H1 (cell line): ENCODE measurements around the gene KCNMB1. TPM values are rescaled to one million over a fixed set of nuclear protein-coding genes. Genes with fewer than 3 reads are reported as not detected.

ENCODE experiments used
- CTCF ChIA-PET: fragments of 300-600 bp; sonication (Branson Sonifier 250); formaldehyde crosslinking; loops from one replicate; lab custom pipeline; 2021; ENCODE audit not compliant: partially characterized antibody; lab: Charles Lee
- POLR2A ChIA-PET: fragments of 300-600 bp; sonication (Branson Sonifier 250); formaldehyde crosslinking; loops from one replicate; lab custom pipeline; 2021; ENCODE audit warnings: inconsistent platforms; ENCODE audit not compliant: partially characterized antibody; lab: Charles Lee
- DNase-seq, 2 experiments: peaks; one replicate each; pipeline versions ENCODE4 v3.0.0 to v3.0.0-alpha.2; 2010 to 2022; ENCODE audit warnings: low spot score in 2 of 2, low read depth in 1 of 2, mixed read lengths in 1 of 2
- FAIRE-seq: peaks from 2 replicates; lab custom pipeline; 2011; peaks lifted over from hg19 to GRCh38; lab: Jason Lieb, UNC
- H2AFZ ChIP-seq: 2 replicates; pipeline ENCODE4 v1.8.1; 2012; ENCODE audit warnings: low read length, inconsistent platforms
- H2AK5ac ChIP-seq: 2 replicates; pipeline ENCODE4 v1.6.1; 2013; ENCODE audit warnings: low read depth, low read length
- H2BK120ac ChIP-seq: replicated peaks from 2 replicates; pipeline ENCODE3; 2013; ENCODE audit warnings: low read depth, low read length, inconsistent platforms
- H2BK12ac ChIP-seq: 2 replicates; pipeline ENCODE4 v1.6.1; 2013; ENCODE audit warnings: low read depth, low read length
- H2BK15ac ChIP-seq: 2 replicates; pipeline ENCODE4 v1.6.1; 2013; ENCODE audit warnings: low read length
- H2BK20ac ChIP-seq: 2 replicates; pipeline ENCODE4 v1.6.1; 2013; ENCODE audit warnings: low read length
- H2BK5ac ChIP-seq: 2 replicates; pipeline ENCODE4 v1.6.1; 2013; ENCODE audit warnings: low read depth, low read length
- H3K14ac ChIP-seq: 2 replicates; pipeline ENCODE4 v1.6.1; 2013; ENCODE audit warnings: inconsistent platforms; ENCODE audit not compliant: insufficient read length
- H3K18ac ChIP-seq: 2 replicates; pipeline ENCODE4 v1.6.1; 2013; ENCODE audit warnings: low read length; ENCODE audit errors: extremely low read depth
- H3K23ac ChIP-seq: 2 replicates; pipeline ENCODE4 v1.6.1; 2013; ENCODE audit warnings: inconsistent platforms; ENCODE audit not compliant: insufficient read length
- H3K23me2 ChIP-seq: 2 replicates; pipeline ENCODE4 v1.6.1; 2013; ENCODE audit warnings: low read depth, low read length
- H3K27ac ChIP-seq: 2 replicates; pipeline ENCODE4 v1.6.1; 2011; ENCODE audit warnings: low read depth, low read length, inconsistent platforms
- H3K27me3 ChIP-seq, 4 experiments: replicated peaks in 1 of 4; 1 replicate in 1 of 4; 2 replicates in 3 of 4; pipeline versions ENCODE4 v1.6.1 to v1.8.1; 2011 to 2013; ENCODE audit warnings: low read length in 3 of 4, mild to moderate bottlenecking in 3 of 4, inconsistent platforms in 2 of 4, mixed read lengths in 2 of 4, moderate library complexity in 1 of 4; ENCODE audit not compliant: control insufficient read depth in 3 of 4, insufficient read depth in 3 of 4; ENCODE audit errors: extremely low read depth in 1 of 4
- H3K36me3 ChIP-seq, 4 experiments: 2 replicates each; pipeline versions ENCODE4 v1.6.1 to v1.8.1; 2011 to 2013; ENCODE audit warnings: mild to moderate bottlenecking in 4 of 4, low read length in 3 of 4, moderate library complexity in 2 of 4, control low read depth in 1 of 4, inconsistent platforms in 1 of 4; ENCODE audit not compliant: insufficient read depth in 4 of 4, control insufficient read depth in 2 of 4
- H3K4ac ChIP-seq: replicated peaks from 2 replicates; pipeline ENCODE3; 2013; ENCODE audit warnings: low read length, low read depth, mixed read lengths, inconsistent platforms; ENCODE audit not compliant: insufficient read length
- H3K4me1 ChIP-seq, 4 experiments: replicated peaks in 1 of 4; 1 replicate in 1 of 4; 2 replicates in 3 of 4; pipeline versions ENCODE4 v1.6.1 to v1.8.1; 2011 to 2013; ENCODE audit warnings: low read length in 3 of 4, inconsistent platforms in 2 of 4, mixed read lengths in 1 of 4; ENCODE audit not compliant: insufficient read depth in 4 of 4, control insufficient read depth in 3 of 4
- H3K4me2 ChIP-seq, 2 experiments: 2 replicates each; pipeline versions ENCODE4 v1.6.1 to v1.8.1; 2011 to 2013; ENCODE audit warnings: low read depth in 2 of 2, low read length in 2 of 2, control low read depth in 1 of 2, inconsistent platforms in 1 of 2, mild to moderate bottlenecking in 1 of 2; ENCODE audit not compliant: insufficient read depth in 1 of 2
- H3K4me3 ChIP-seq, 4 experiments: fragments of 200-600, 300-600 bp in 1 of 4; sonication (generic), shearing (Covaris generic), sonication (Bioruptor Twin) in 1 of 4; 2 replicates each; pipeline versions ENCODE4 v1.5.1 to v1.8.1; 2011 to 2016; ENCODE audit warnings: low read length in 4 of 4, low read depth in 3 of 4, control low read depth in 2 of 4, inconsistent platforms in 2 of 4, mild to moderate bottlenecking in 2 of 4, mixed read lengths in 1 of 4, moderate library complexity in 1 of 4; ENCODE audit not compliant: insufficient read depth in 2 of 4; ENCODE audit errors: extremely low read depth in 1 of 4
- H3K56ac ChIP-seq: replicated peaks from 2 replicates; pipeline ENCODE3; 2013; ENCODE audit warnings: low read depth, mild to moderate bottlenecking, mixed read lengths, low read length, inconsistent platforms; ENCODE audit not compliant: insufficient read length
- H3K79me1 ChIP-seq: 2 replicates; pipeline ENCODE4 v1.6.1; 2013; ENCODE audit warnings: low read depth, low read length, control low read depth
- H3K79me2 ChIP-seq, 2 experiments: 2 replicates each; pipeline versions ENCODE4 v1.6.1 to v1.8.1; 2012 to 2013; ENCODE audit warnings: low read length in 2 of 2, mild to moderate bottlenecking in 2 of 2, inconsistent platforms in 1 of 2; ENCODE audit not compliant: insufficient read depth in 2 of 2, control insufficient read depth in 1 of 2
- H3K9ac ChIP-seq, 4 experiments: replicated peaks in 1 of 4; 1 replicate in 1 of 4; 2 replicates in 3 of 4; pipeline versions ENCODE4 v1.6.1 to v1.8.1; 2011 to 2013; ENCODE audit warnings: low read depth in 3 of 4, low read length in 3 of 4, control low read depth in 2 of 4, mild to moderate bottlenecking in 2 of 4, moderate library complexity in 2 of 4, inconsistent platforms in 1 of 4; ENCODE audit errors: extremely low read depth in 1 of 4
- H3K9me3 ChIP-seq, 2 experiments: 2 replicates each; pipeline versions ENCODE4 v1.6.1 to v1.8.1; 2012 to 2013; ENCODE audit warnings: mild to moderate bottlenecking in 2 of 2, moderate library complexity in 2 of 2, control low read depth in 1 of 2, inconsistent platforms in 1 of 2, low read depth in 1 of 2, low read length in 1 of 2, mixed read lengths in 1 of 2; ENCODE audit not compliant: insufficient read depth in 2 of 2
- H4K20me1 ChIP-seq, 2 experiments: replicated peaks in 1 of 2; 2 replicates each; pipeline versions ENCODE3 to v1.8.1; 2011 to 2013; ENCODE audit warnings: inconsistent platforms in 2 of 2, low read length in 2 of 2, mild to moderate bottlenecking in 1 of 2; ENCODE audit not compliant: insufficient read depth in 2 of 2, control insufficient read depth in 1 of 2
- H4K5ac ChIP-seq: 2 replicates; pipeline ENCODE4 v1.6.1; 2013; ENCODE audit warnings: low read length, low read depth, mixed read lengths, inconsistent platforms; ENCODE audit not compliant: insufficient read length
- H4K8ac ChIP-seq: 2 replicates; pipeline ENCODE4 v1.8.0; 2013; ENCODE audit warnings: mild to moderate bottlenecking, moderate library complexity, low read length, inconsistent platforms; ENCODE audit not compliant: insufficient read depth; ENCODE audit errors: extremely low read depth
- H4K91ac ChIP-seq: replicated peaks from 2 replicates; pipeline ENCODE3; 2013; ENCODE audit warnings: low read length, mixed read lengths, inconsistent platforms; ENCODE audit not compliant: insufficient read length
- CHD2 ChIP-seq: IDR thresholded peaks from 2 replicates; pipeline ENCODE4 v1.6.1; 2012; ENCODE audit warnings: low read length, improper control_type of control experiment
- CREB1 ChIP-seq: IDR thresholded peaks from 2 replicates; pipeline ENCODE4 v1.6.1; 2012; ENCODE audit warnings: inconsistent platforms
- CTBP2 ChIP-seq: IDR thresholded peaks from 2 replicates; pipeline ENCODE4 v1.7.0; 2011; ENCODE audit warnings: borderline replicate concordance, mild to moderate bottlenecking, moderate library complexity, mixed read lengths, low read length; ENCODE audit not compliant: insufficient read depth, insufficient read length
- EZH2 ChIP-seq: fragments of 200-600 bp; sonication (generic); IDR thresholded peaks from 2 replicates; pipeline ENCODE4 v1.7.1; 2012; ENCODE audit warnings: low read depth, mild to moderate bottlenecking, moderate library complexity, low read length, inconsistent platforms; ENCODE audit not compliant: severe bottlenecking
- KDM1A ChIP-seq: fragments of 200-600, 300-600 bp; sonication (generic); IDR thresholded peaks from 2 replicates; pipeline ENCODE4 v1.7.1; 2016; ENCODE audit warnings: mild to moderate bottlenecking, low read length, borderline replicate concordance
- RBBP5 ChIP-seq: IDR thresholded peaks from 2 replicates; pipeline ENCODE4 v1.7.1; 2012; ENCODE audit warnings: low read depth, mild to moderate bottlenecking, inconsistent platforms, low read length, moderate library complexity, borderline replicate concordance
- SAP30 ChIP-seq: fragments of 300-600 bp; sonication (generic); IDR thresholded peaks from 2 replicates; pipeline ENCODE4 v1.7.1; 2012; ENCODE audit warnings: low read length, moderate library complexity, mild to moderate bottlenecking, inconsistent platforms; ENCODE audit not compliant: insufficient read depth, insufficient replicate concordance
- TEAD4 ChIP-seq: IDR thresholded peaks from 2 replicates; pipeline ENCODE4 v1.6.1; 2012; ENCODE audit warnings: low read depth, low read length, inconsistent platforms, mixed read lengths
- YY1 ChIP-seq: IDR thresholded peaks from 2 replicates; pipeline ENCODE4 v1.6.1; 2011; ENCODE audit warnings: low read depth, mild to moderate bottlenecking, low read length
- WGBS, 2 experiments: shearing (Covaris generic) in 1 of 2; methylation state at CpG; one replicate each; pipeline versions ENCODE4 v1.1.6 to v1.1.7; 2013 to 2015; ENCODE audit warnings: low lambda C conversion rate in 2 of 2, mixed read lengths in 2 of 2, inconsistent platforms in 1 of 2, low coverage in 1 of 2, missing lambda C conversion rate in 1 of 2; ENCODE audit not compliant: insufficient replicate concordance in 2 of 2, insufficient coverage in 1 of 2, insufficient read length in 1 of 2; ENCODE audit errors: extremely low coverage in 1 of 2, missing lambda C conversion rate in 1 of 2; 5-methylcytosine and 5-hydroxymethylcytosine counted together
- polyA plus RNA-seq, 7 experiments: library from polyadenylated mRNA; depleted of rRNA in 3 of 7; stranded (reverse) in 5 of 7; unstranded in 2 of 7; fragments of >200 nt in 5 of 7; fragments of 200-250 nt in 2 of 7; gene quantifications; 1 replicate in 5 of 7; 2 replicates in 1 of 7; 4 replicates in 1 of 7; pipeline versions ENCODE4 v1.2.1 to v1.2.3, GENCODE V29; 2011 to 2013; ENCODE audit warnings: missing spikeins in 2 of 7, mixed read lengths in 2 of 7
- total RNA-seq: library from RNA; stranded (reverse); fragmentation: NEBNext Ultra II Directional; extraction: Animal tissue kit (Norgen Biotek cat#: 25700); gene quantifications from 2 replicates; pipeline ENCODE4 v1.2.1, GENCODE V29; 2021
- TF ChIP-seq, protein P1 (sequence below): IDR thresholded peaks from 2 replicates; pipeline ENCODE4 v1.6.1; 2011; ENCODE audit warnings: low read depth, mild to moderate bottlenecking, low read length; ENCODE audit not compliant: insufficient read depth
- TF ChIP-seq, protein P2 (sequence below), 3 experiments: IDR thresholded peaks; 1 replicate in 2 of 3; 2 replicates in 1 of 3; pipeline versions ENCODE4 v1.5.1 to v1.6.1; 2011; ENCODE audit warnings: low read length in 3 of 3, mild to moderate bottlenecking in 3 of 3, inconsistent platforms in 2 of 3, low read depth in 1 of 3, moderate library complexity in 1 of 3; ENCODE audit not compliant: insufficient read depth in 1 of 3; ENCODE audit errors: control extremely low read depth in 1 of 3

Gene KCNMB1
- total and polyA plus RNA-seq, 2 of the 8 experiments (the other 6 are each of a cell fraction or from before 2014, with no cell fraction given) = 0.08 to 0.19 TPM

GRCh38 chr5:170431571-170431970 lies 42.4 kb upstream of the KCNMB1 start:
- no peak overlapping the region for H3K56ac ChIP-seq
- no peak overlapping the region for H2BK120ac ChIP-seq
- H2AK5ac ChIP-seq = no peak overlapping the region
- no peak overlapping the region for H4K5ac ChIP-seq
- H3K9ac ChIP-seq = no peak overlapping the region
- no peaks in the 10 kb centered on the region for H3K79me2 ChIP-seq
- H2BK5ac ChIP-seq = no peak overlapping the region
- no peak overlapping the region for H3K4me3 ChIP-seq
- H2BK12ac ChIP-seq = no peak overlapping the region
- H4K91ac ChIP-seq = no peak overlapping the region
- H3K79me1 ChIP-seq = no peaks in the 10 kb centered on the region
- no peak overlapping the region for H2BK20ac ChIP-seq
- H3K9me3 ChIP-seq = no peaks in the 10 kb centered on the region
- no peak overlapping the region for H3K4ac ChIP-seq
- no peak overlapping the region for H4K8ac ChIP-seq
- H3K18ac ChIP-seq = 0 out of 2 replicates have a peak overlapping the region, but pooled peaks have one; percentile 13
- no peak overlapping the region for H3K23ac ChIP-seq
- no peak for FAIRE-seq
- no peak overlapping the region for H3K4me2 ChIP-seq
- no peaks in the 10 kb centered on the region for H3K36me3 ChIP-seq
- H3K23me2 ChIP-seq = no peaks in the 10 kb centered on the region
- CTCF ChIA-PET = interaction anchor here (0.7 to 7.0 kb wide), 15 partner anchors 8 to 636 kb away, joined by 3 to 160 read pairs (median 4); no protein-coding TSS in a partner anchor
- no peak overlapping the region for H2BK15ac ChIP-seq
- H3K27me3 ChIP-seq = no peaks in the 10 kb centered on the region; a peak in 1 of 7 replicates
- peaks cover 0 to 9% (median 2%) of the 10 kb centered on the region in 4 experiments; a peak in 2 of 7 replicates for H3K4me1 ChIP-seq
- H3K27ac ChIP-seq = no peak overlapping the region
- POLR2A ChIA-PET = no interaction called here
- DNase-seq = no peak
- WGBS, 2 experiments = 88% methylated on average over 4 of the region's 4 CpGs; no CpG with 5 or more reads in 1 of the 2 experiments
- H3K14ac ChIP-seq = no peak overlapping the region
- no peaks in the 10 kb centered on the region for H4K20me1 ChIP-seq
- no peak overlapping the region for H2AFZ ChIP-seq
- no peak for TF ChIP-seq TEAD4
- no peak for TF ChIP-seq YY1
- TF ChIP-seq CTBP2 = no peak
- TF ChIP-seq CREB1 = no peak
- TF ChIP-seq, protein P1, sequence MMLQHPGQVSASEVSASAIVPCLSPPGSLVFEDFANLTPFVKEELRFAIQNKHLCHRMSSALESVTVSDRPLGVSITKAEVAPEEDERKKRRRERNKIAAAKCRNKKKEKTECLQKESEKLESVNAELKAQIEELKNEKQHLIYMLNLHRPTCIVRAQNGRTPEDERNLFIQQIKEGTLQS = no peak
- TF ChIP-seq CHD2 = no peak
- TF ChIP-seq KDM1A = no peak
- TF ChIP-seq, protein P2, sequence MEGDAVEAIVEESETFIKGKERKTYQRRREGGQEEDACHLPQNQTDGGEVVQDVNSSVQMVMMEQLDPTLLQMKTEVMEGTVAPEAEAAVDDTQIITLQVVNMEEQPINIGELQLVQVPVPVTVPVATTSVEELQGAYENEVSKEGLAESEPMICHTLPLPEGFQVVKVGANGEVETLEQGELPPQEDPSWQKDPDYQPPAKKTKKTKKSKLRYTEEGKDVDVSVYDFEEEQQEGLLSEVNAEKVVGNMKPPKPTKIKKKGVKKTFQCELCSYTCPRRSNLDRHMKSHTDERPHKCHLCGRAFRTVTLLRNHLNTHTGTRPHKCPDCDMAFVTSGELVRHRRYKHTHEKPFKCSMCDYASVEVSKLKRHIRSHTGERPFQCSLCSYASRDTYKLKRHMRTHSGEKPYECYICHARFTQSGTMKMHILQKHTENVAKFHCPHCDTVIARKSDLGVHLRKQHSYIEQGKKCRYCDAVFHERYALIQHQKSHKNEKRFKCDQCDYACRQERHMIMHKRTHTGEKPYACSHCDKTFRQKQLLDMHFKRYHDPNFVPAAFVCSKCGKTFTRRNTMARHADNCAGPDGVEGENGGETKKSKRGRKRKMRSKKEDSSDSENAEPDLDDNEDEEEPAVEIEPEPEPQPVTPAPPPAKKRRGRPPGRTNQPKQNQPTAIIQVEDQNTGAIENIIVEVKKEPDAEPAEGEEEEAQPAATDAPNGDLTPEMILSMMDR (IDR thresholded peaks at IDR 0.05; ENCODE audit: control extremely low read depth in 1 of 3, insufficient read depth in 1 of 3, low read depth in 1 of 3, low read length in 3 of 3) = no peak
- TF ChIP-seq SAP30 = no peak
- TF ChIP-seq RBBP5 = no peak
- no peak for TF ChIP-seq EZH2
